Transverse colon (tissue), 4 donors: ENCODE data around the gene MRPS6. TPM values are rescaled to one million over a fixed set of nuclear protein-coding genes. Genes with fewer than 3 reads are reported as not detected.

ENCODE experiments used
- DNase-seq: peaks from one replicate; pipeline ENCODE4 v3.0.0-alpha.2; 2019
- H3K27ac ChIP-seq, 4 donors: fragments of 200-600 bp; sonication (generic); 2 replicates each; pipeline ENCODE4 v1.5.1; 2016 to 2018; ENCODE audit warnings: inconsistent platforms in 4 of 4
- H3K27me3 ChIP-seq: fragments of 200-600 bp; sonication (generic); 2 replicates; pipeline ENCODE4 v1.5.1; 2017; ENCODE audit warnings: inconsistent platforms
- H3K36me3 ChIP-seq, 4 donors: fragments of 200-600 bp; sonication (generic); 2 replicates each; pipeline ENCODE4 v1.5.1; 2017 to 2019; ENCODE audit warnings: inconsistent platforms in 4 of 4
- H3K4me1 ChIP-seq, 4 donors: fragments of 200-600 bp; sonication (generic); 2 replicates each; pipeline ENCODE4 v1.5.1; 2017 to 2020; ENCODE audit warnings: inconsistent platforms in 4 of 4
- H3K4me3 ChIP-seq, 4 donors: fragments of 200-600 bp; sonication (generic); 1 replicate in 1 of 4; 2 replicates in 3 of 4; pipeline versions ENCODE4 v1.5.1 to v1.6.1; 2017 to 2019; ENCODE audit warnings: inconsistent platforms in 4 of 4
- H3K9me3 ChIP-seq, 2 donors: fragments of 200-600 bp; sonication (generic); 2 replicates each; pipeline ENCODE4 v1.5.1; 2017 to 2019; ENCODE audit warnings: inconsistent platforms in 2 of 2
- EP300 ChIP-seq: sonication (generic); formaldehyde crosslinking; IDR thresholded peaks from one replicate; pipeline ENCODE4 v1.6.1; 2017; ENCODE audit warnings: antibody characterized with exemption, low read depth
- POLR2A ChIP-seq: fragments of 450-650 bp; IDR thresholded peaks from one replicate; pipeline ENCODE4 v1.6.1; 2016; ENCODE audit warnings: antibody characterized with exemption, mild to moderate bottlenecking, moderate library complexity
- POLR2AphosphoS5 ChIP-seq, 3 donors: sonication (generic); formaldehyde crosslinking; IDR thresholded peaks; one replicate each; pipeline ENCODE4 v1.6.1; 2016; ENCODE audit warnings: antibody characterized with exemption in 3 of 3
- WGBS, 2 donors: methylation state at CpG; one replicate each; pipeline ENCODE4 v1.1.5; 2018; ENCODE audit warnings: low coverage in 1 of 2; 5-methylcytosine and 5-hydroxymethylcytosine counted together
- in situ Hi-C, 4 donors: fragments of 200-750 bp; cut with MboI; loops; one replicate each; pipeline versions ENCODE4 v1.15.0 to v1.15.1; 2017; ENCODE audit warnings: low sequenced_read_pairs in 3 of 4, low pct_ligation_motif_present in 1 of 4, low pct_unique_long_range_greater_than_20kb in 1 of 4
- intact Hi-C: fragments of 100-400 bp; cut with DNase I; formaldehyde crosslinking; loops from one replicate; pipeline ENCODE4 v1.15.1; 2023; ENCODE audit warnings: low total_unique reads
- total RNA-seq, 4 donors: library from RNA; depleted of rRNA; stranded (reverse); fragments of >200 nt; gene quantifications; one replicate each; pipeline ENCODE4 v1.1.0, GENCODE V29; 2016
- TF ChIP-seq, protein P1 (sequence below), 5 experiments: fragments of 200-600 bp in 3 of 5; fragments of 450-650 bp in 2 of 5; sonication (generic) in 3 of 5; IDR thresholded peaks; 1 replicate in 2 of 5; 2 replicates in 3 of 5; pipeline ENCODE4 v1.5.1; 2016 to 2017; ENCODE audit warnings: antibody characterized with exemption in 5 of 5, inconsistent platforms in 3 of 5, mild to moderate bottlenecking in 2 of 5, moderate library complexity in 1 of 5

MRPS6 gene
- total RNA-seq, 4 donors from 2014 or later = 27.9 to 59.1 (median 35.6) TPM

DNA sequence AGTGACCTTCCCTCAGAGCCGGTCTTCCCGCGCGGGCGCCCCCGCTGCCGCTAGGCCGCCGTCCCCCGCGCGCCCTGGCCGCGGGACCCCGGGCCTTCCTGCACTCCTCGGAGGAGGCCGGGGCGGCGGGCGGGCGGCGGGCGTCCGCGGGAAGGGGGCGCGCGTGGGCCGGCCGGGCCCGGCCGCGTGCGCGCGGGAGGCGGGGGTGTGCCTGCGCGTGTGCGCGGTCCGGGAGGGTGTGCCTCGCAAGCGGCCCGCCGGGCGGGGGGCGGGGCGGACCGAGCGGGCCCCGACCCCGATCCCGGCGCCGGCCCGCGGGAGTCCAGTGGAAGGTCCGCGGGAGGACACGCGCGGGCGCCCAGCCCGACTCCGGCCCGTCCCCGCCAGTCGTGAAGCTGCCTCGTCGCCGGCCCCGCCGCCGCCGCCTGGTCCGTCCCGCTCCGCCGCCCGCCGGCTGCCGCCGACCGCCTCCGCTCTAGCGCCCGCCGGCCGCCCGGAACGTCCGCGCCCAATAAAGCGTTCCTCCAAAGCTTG is 438 bp downstream of the MRPS6 start:
- in situ Hi-C loops = no loop called here
- H3K36me3 ChIP-seq = no peaks in the 10 kb centered on the region
- H3K9me3 ChIP-seq = no peaks in the 10 kb centered on the region
- H3K4me1 ChIP-seq = peaks cover 9 to 50% (median 44%) of the 10 kb centered on the region in 4 donors
- no peaks in the 10 kb centered on the region for H3K27me3 ChIP-seq
- H3K4me3 ChIP-seq = peak overlapping the region; percentile 74 to 91 (median 85)
- intact Hi-C loops = loop anchor here (2.0 to 5.0 kb wide), 3 partner anchors 53 to 273 kb away; no protein-coding TSS in a partner anchor
- H3K27ac ChIP-seq = peak overlapping the region; percentile 88 to 97 (median 95)
- peak; percentile 52 for DNase-seq
- TF ChIP-seq POLR2A (no peak), POLR2AphosphoS5 (IDR thresholded peaks at IDR 0.05) (no peak), EP300 (no peak)
- TF ChIP-seq, protein P1, sequence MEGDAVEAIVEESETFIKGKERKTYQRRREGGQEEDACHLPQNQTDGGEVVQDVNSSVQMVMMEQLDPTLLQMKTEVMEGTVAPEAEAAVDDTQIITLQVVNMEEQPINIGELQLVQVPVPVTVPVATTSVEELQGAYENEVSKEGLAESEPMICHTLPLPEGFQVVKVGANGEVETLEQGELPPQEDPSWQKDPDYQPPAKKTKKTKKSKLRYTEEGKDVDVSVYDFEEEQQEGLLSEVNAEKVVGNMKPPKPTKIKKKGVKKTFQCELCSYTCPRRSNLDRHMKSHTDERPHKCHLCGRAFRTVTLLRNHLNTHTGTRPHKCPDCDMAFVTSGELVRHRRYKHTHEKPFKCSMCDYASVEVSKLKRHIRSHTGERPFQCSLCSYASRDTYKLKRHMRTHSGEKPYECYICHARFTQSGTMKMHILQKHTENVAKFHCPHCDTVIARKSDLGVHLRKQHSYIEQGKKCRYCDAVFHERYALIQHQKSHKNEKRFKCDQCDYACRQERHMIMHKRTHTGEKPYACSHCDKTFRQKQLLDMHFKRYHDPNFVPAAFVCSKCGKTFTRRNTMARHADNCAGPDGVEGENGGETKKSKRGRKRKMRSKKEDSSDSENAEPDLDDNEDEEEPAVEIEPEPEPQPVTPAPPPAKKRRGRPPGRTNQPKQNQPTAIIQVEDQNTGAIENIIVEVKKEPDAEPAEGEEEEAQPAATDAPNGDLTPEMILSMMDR (IDR thresholded peaks at IDR 0.05) = no peak
- WGBS, 2 donors = 1% methylated on average over 54 of the region's 95 CpGs; no CpG with 5 or more reads in 1 of the 2 donors

GRCh38 chr21:34074283-34075090 is 1.1 kb downstream of the MRPS6 start:
- Histone ChIP-seq H3K4me1 (peaks cover 11 to 57% (median 49%) of the 10 kb centered on the region in 4 donors), H3K27me3 (no peaks in the 10 kb centered on the region), H3K4me3 (peak overlapping the region; percentile 53 to 91 (median 85)), H3K9me3 (no peaks in the 10 kb centered on the region), H3K36me3 (no peaks in the 10 kb centered on the region), H3K27ac (peak overlapping the region; percentile 88 to 97 (median 95))
- TF ChIP-seq, protein P1 (IDR thresholded peaks at IDR 0.05) = peak in 3 of 5 experiments; percentile 17 to 39 (median 38)
- no peak for TF ChIP-seq POLR2AphosphoS5 (IDR thresholded peaks at IDR 0.05)
- WGBS, 2 donors = 13 to 42% methylated on average over 20 to 32 of the region's 32 CpGs
- intact Hi-C loops (loop anchor here (2.0 to 5.0 kb wide), 3 partner anchors 53 to 273 kb away; no protein-coding TSS in a partner anchor), in situ Hi-C loops (no loop called here)
- DNase-seq = no peak

DNA sequence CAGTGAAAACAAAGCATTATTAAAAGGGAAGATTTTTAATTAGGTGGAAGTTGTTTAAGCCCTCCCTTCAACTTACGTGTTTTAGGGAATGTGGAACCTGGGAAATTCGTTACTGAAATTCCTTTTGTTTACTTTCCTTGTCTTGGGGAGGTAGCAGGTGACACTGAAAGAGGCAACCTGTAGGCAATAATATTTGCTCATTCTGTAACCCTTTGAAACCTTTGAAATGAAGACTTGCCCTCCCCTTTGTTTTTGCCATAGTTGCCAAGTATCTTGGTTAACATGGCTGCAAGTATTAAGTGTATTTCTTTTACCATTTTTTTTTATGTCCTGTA is 1.7 kb downstream of the MRPS6 start:
- H3K4me1 ChIP-seq = peaks cover 16 to 63% (median 54%) of the 10 kb centered on the region in 4 donors
- no peak for DNase-seq
- in situ Hi-C loops = no loop called here
- no peaks in the 10 kb centered on the region for H3K36me3 ChIP-seq
- H3K4me3 ChIP-seq = peak overlapping the region in 3 of 4 donors; percentile 83 to 91 (median 87)
- H3K27me3 ChIP-seq = no peaks in the 10 kb centered on the region
- intact Hi-C loops = loop anchor here (2.0 kb wide), 1 partner anchor 128 kb away; no protein-coding TSS in a partner anchor
- TF ChIP-seq, protein P1 (IDR thresholded peaks at IDR 0.05) = no peak
- TF ChIP-seq POLR2A = no peak
- TF ChIP-seq EP300 = no peak
- no peak for TF ChIP-seq POLR2AphosphoS5 (IDR thresholded peaks at IDR 0.05)
- no peaks in the 10 kb centered on the region for H3K9me3 ChIP-seq
- peak overlapping the region; percentile 88 to 97 (median 95) for H3K27ac ChIP-seq
- 39 to 65% methylated on average over 2 of the region's 2 CpGs for WGBS, 2 donors
